ENCODE results near the gene GRB2.
"Not testable (repeated sequence)": the region's sequence is repeated elsewhere in the genome, so short reads cannot be mapped to it uniquely, and the experiment has no call there.

The GRB2 gene

GRCh38 chr17:75348386-75349012 is 57.0 kb downstream of the GRB2 start:
- no peak for DNase-seq

GRCh38 chr17:75346906-75347305 is 58.6 kb downstream of the GRB2 start:
- no peak for DNase-seq

GRCh38 chr17:75346368-75346767 is 59.1 kb downstream of the GRB2 start:
- not testable (repeated sequence) for DNase-seq

GRCh38 chr17:75345514-75346167 is 59.8 kb downstream of the GRB2 start:
- no peak for DNase-seq

GRCh38 chr17:75344666-75345065 is 60.8 kb downstream of the GRB2 start:
- DNase-seq = no peak

- DNase-seq = no peak
These were observed 62.5 kb downstream of the GRB2 start for GRCh38 chr17:75342996-75343395.

- DNase-seq = no peak
These were observed 63.5 kb downstream of the GRB2 start for GRCh38 chr17:75341784-75342486.

GRCh38 chr17:75340631-75341030 is 64.8 kb downstream of the GRB2 start:
- no peak for DNase-seq

GRCh38 chr17:75339971-75340370 is 65.5 kb downstream of the GRB2 start:
- DNase-seq = no peak

- DNase-seq = no peak
These were observed 67.1 kb downstream of the GRB2 start for GRCh38 chr17:75338335-75338734.

- DNase-seq = no peak
These were observed 70.2 kb downstream of the GRB2 start for GRCh38 chr17:75335315-75335714.

- no peak for DNase-seq
These were observed 70.8 kb downstream of the GRB2 start for GRCh38 chr17:75334723-75335122.

GRCh38 chr17:75331671-75332070 is 73.8 kb downstream of the GRB2 start:
- no peak for DNase-seq

GRCh38 chr17:75327757-75328156 is 77.7 kb downstream of the GRB2 start:
- no peak for DNase-seq

GRCh38 chr17:75326226-75326848 is 79.1 kb downstream of the GRB2 start:
- no peak for DNase-seq

GRCh38 chr17:75325827-75326225 is 79.7 kb downstream of the GRB2 start:
- DNase-seq = no peak

- no peak for DNase-seq
These were observed 80.1 kb downstream of the GRB2 start for GRCh38 chr17:75325348-75325747.

- DNase-seq = no peak
These were observed 84.0 kb downstream of the GRB2 start for GRCh38 chr17:75321506-75321905.

- DNase-seq = no peak
These were observed 85.4 kb downstream of the GRB2 start for GRCh38 chr17:75319904-75320691.

- DNase-seq = no peak
These were observed 86.8 kb downstream of the GRB2 start for GRCh38 chr17:75318615-75319222.

GRCh38 chr17:75318211-75318610 is 87.3 kb downstream of the GRB2 start:
- DNase-seq = no peak

GRCh38 chr17:75317671-75318070 is 87.8 kb downstream of the GRB2 start:
- DNase-seq = no peak

GRCh38 chr17:75316253-75316652 is 89.2 kb downstream of the GRB2 start:
- no peak for DNase-seq
